Effector CD4-positive, alpha-beta T cell (primary cell): ENCODE measurements around the gene MARVELD1.
"Not testable (repeated sequence)": the region's sequence is repeated elsewhere in the genome, so short reads cannot be mapped to it uniquely, and the experiment has no call there.

Source experiments
- DNase-seq: peaks from one replicate; pipeline ENCODE4 v3.0.0-alpha.2; 2020

Gene MARVELD1

GRCh38 chr10:97698072-97698655 lies 15.4 kb upstream of the MARVELD1 start:
- DNase-seq: not testable (repeated sequence)

GRCh38 chr10:97701438-97702069 lies 12.0 kb upstream of the MARVELD1 start:
- DNase-seq: peak; percentile 26

- no peak for DNase-seq
Observed at GRCh38 chr10:97703398-97704067, 10.0 kb upstream of the MARVELD1 start.

- DNase-seq: no peak
Observed at GRCh38 chr10:97704341-97704740, 9.2 kb upstream of the MARVELD1 start.

GRCh38 chr10:97705006-97705670 lies 8.4 kb upstream of the MARVELD1 start:
- no peak for DNase-seq

- DNase-seq: no peak
Observed at GRCh38 chr10:97707134-97707861, 6.2 kb upstream of the MARVELD1 start.

GRCh38 chr10:97708167-97708566 lies 5.4 kb upstream of the MARVELD1 start:
- DNase-seq: no peak

- peak; percentile 43 for DNase-seq
Observed at GRCh38 chr10:97708976-97709946, 4.3 kb upstream of the MARVELD1 start.

GRCh38 chr10:97711640-97712572 lies 1.6 kb upstream of the MARVELD1 start:
- DNase-seq: no peak

GRCh38 chr10:97713826-97714400 lies 383 bp downstream of the MARVELD1 start:
- peak; percentile 35 for DNase-seq

- DNase-seq: no peak
Observed at GRCh38 chr10:97714401-97715258, 1.1 kb downstream of the MARVELD1 start.

GRCh38 chr10:97715259-97715874 lies 1.8 kb downstream of the MARVELD1 start:
- no peak for DNase-seq

GRCh38 chr10:97717627-97718026 lies 4.1 kb downstream of the MARVELD1 start:
- DNase-seq: no peak

GRCh38 chr10:97718178-97718577 lies 4.6 kb downstream of the MARVELD1 start:
- no peak for DNase-seq

GRCh38 chr10:97718659-97719142 lies 5.2 kb downstream of the MARVELD1 start:
- no peak for DNase-seq

GRCh38 chr10:97719602-97720001 lies 6.1 kb downstream of the MARVELD1 start:
- DNase-seq: no peak

- DNase-seq: no peak
Observed at GRCh38 chr10:97721871-97722780, 8.6 kb downstream of the MARVELD1 start.
